Thyroid gland (tissue), 4 donors: ENCODE data around the gene MMP24OS.

Experiments
- CTCF ChIP-seq, 6 experiments: fragments of 200-600 bp in 3 of 6; fragments of 450-650 bp in 3 of 6; sonication (generic) in 3 of 6; IDR thresholded peaks; one replicate each; pipeline ENCODE4 v1.5.1; 2016 to 2019; ENCODE audit warnings: antibody characterized with exemption in 6 of 6, mild to moderate bottlenecking in 2 of 6, inconsistent platforms in 1 of 6, moderate library complexity in 1 of 6
- POLR2A ChIP-seq, 2 donors: fragments of 450-650 bp; IDR thresholded peaks; one replicate each; pipeline ENCODE4 v1.6.1; 2017; ENCODE audit warnings: antibody characterized with exemption in 2 of 2, mild to moderate bottlenecking in 2 of 2, moderate library complexity in 1 of 2

GRCh38 chr20:35295058-35295457, 17.1 kb upstream of the MMP24OS start:
- TF ChIP-seq CTCF (IDR thresholded peaks at IDR 0.05) (no peak), POLR2A (IDR thresholded peaks at IDR 0.05) (no peak)
